Adipose tissue (tissue), 3 donors: Measurements from ENCODE around the gene LIN7B. TPM values are rescaled to one million over a fixed set of nuclear protein-coding genes. Genes with fewer than 3 reads are reported as not detected.
"Not testable (repeated sequence)": the region's sequence is repeated elsewhere in the genome, so short reads cannot be mapped to it uniquely, and the experiment has no call there.

Experiments used
- H3K27ac ChIP-seq: one replicate; pipeline ENCODE4 v1.5.1; 2013; ENCODE audit warnings: low read depth, low read length
- WGBS, 3 donors: extraction: QIAGEN DNeasy Blood & Tissue Kit; methylation state at CpG; one replicate each; pipeline ENCODE4 v1.1.7; 2013; 5-methylcytosine and 5-hydroxymethylcytosine counted together
- polyA plus RNA-seq, 3 donors: library from polyadenylated mRNA; stranded (reverse); fragments of 200-250 nt; gene quantifications; one replicate each; pipeline ENCODE4 v1.2.3, GENCODE V29; 2013
- donor health status: healthy with polysubstance abuse.
- donor health status: Bipolar disorder and iron deficiency.
- donor health status: healthy.

The LIN7B gene
- polyA plus RNA-seq, result 10 to 100 TPM in 1 of 3 donors, 1 to 10 TPM in 2; 4.3 to 12.9 (median 6.6) TPM

- 1% methylated on average over 28 to 66 of the region's 66 CpGs for WGBS, 3 donors
- no peak within 1 kb of the TSS for H3K27ac ChIP-seq
These were observed at the start of gene LIN7B for GRCh38 chr19:49113762-49114629. Gene LIN7B (plus strand): TSS chr19:49114370. CDS start chr19:49114405, 35 bp downstream.

- 3 to 7% (median 4%) methylated on average over 31 to 52 of the region's 53 CpGs for WGBS, 3 donors
- H3K27ac ChIP-seq, result no peak within 1 kb of the TSS
These were observed 49.2 kb upstream of the LIN7B start, which contains the start of gene NTF4 for GRCh38 chr19:49064768-49065611. Gene NTF4 (minus strand): TSS chr19:49064818. CDS start chr19:49061997, 2,821 bp downstream.

- H3K27ac ChIP-seq, result no peak overlapping the region
- whole genome bisulfite sequencing, 3 donors, result 52 to 61% (median 60%) methylated on average over 13 of the region's 13 CpGs
These were observed 48.2 kb upstream of the LIN7B start for GRCh38 chr19:49065905-49066512.

- 30 to 62% (median 62%) methylated on average over 3 of the region's 3 CpGs for WGBS, 3 donors
- no peak overlapping the region for H3K27ac ChIP-seq
These were observed 46.6 kb upstream of the LIN7B start for GRCh38 chr19:49067554-49067953.

GRCh38 chr19:49069026-49069425, 45.1 kb upstream of the LIN7B start:
- WGBS, 3 donors, result 91 to 95% (median 92%) methylated on average over 9 of the region's 9 CpGs
- no peak overlapping the region for H3K27ac ChIP-seq

GRCh38 chr19:49070416-49070815, 43.8 kb upstream of the LIN7B start:
- no peak overlapping the region for H3K27ac ChIP-seq
- WGBS, 3 donors, result 92 to 99% (median 95%) methylated on average over 21 of the region's 21 CpGs

- no peak overlapping the region for H3K27ac ChIP-seq
- 3 to 8% (median 5%) methylated on average over 67 to 93 of the region's 93 CpGs for WGBS, 3 donors
These were observed 42.2 kb upstream of the LIN7B start for GRCh38 chr19:49071860-49072547.

- H3K27ac ChIP-seq, result no peak overlapping the region
- 60 to 65% (median 61%) methylated on average over 23 of the region's 23 CpGs for WGBS, 3 donors
These were observed 40.4 kb upstream of the LIN7B start for GRCh38 chr19:49073514-49074378.

GRCh38 chr19:49074869-49075268, 39.3 kb upstream of the LIN7B start:
- WGBS, 3 donors, result 14 to 18% (median 16%) methylated on average over 7 to 8 of the region's 9 CpGs
- H3K27ac ChIP-seq, result not testable (repeated sequence)

- 76 to 94% (median 85%) methylated on average over 4 of the region's 4 CpGs for WGBS, 3 donors
- H3K27ac ChIP-seq, result no peak overlapping the region
These were observed 33.8 kb upstream of the LIN7B start for GRCh38 chr19:49080392-49080791.

GRCh38 chr19:49081273-49081672, 32.9 kb upstream of the LIN7B start:
- H3K27ac ChIP-seq, result no peak overlapping the region
- WGBS, 3 donors, result 85 to 92% (median 86%) methylated on average over 1 of the region's 1 CpG

- H3K27ac ChIP-seq, result peak overlapping the region; percentile 40
- WGBS, 3 donors, result 45 to 73% (median 65%) methylated on average over 26 of the region's 26 CpGs
These were observed 29.8 kb upstream of the LIN7B start for GRCh38 chr19:49084206-49085019.

- 0 to 1% (median 0%) methylated on average over 83 to 89 of the region's 89 CpGs for WGBS, 3 donors
- peak within 1 kb of the TSS; percentile 40 for H3K27ac ChIP-seq
These were observed 28.9 kb upstream of the LIN7B start, which contains the start of gene SNRNP70 for GRCh38 chr19:49085020-49085867. Gene SNRNP70 (plus strand): TSS chr19:49085451. CDS start chr19:49086415, 964 bp downstream.

- WGBS, 3 donors, result 0 to 2% (median 1%) methylated on average over 14 of the region's 14 CpGs
- no peak overlapping the region for H3K27ac ChIP-seq
These were observed 28.3 kb upstream of the LIN7B start for GRCh38 chr19:49085868-49086232.

GRCh38 chr19:49086296-49086695, 27.9 kb upstream of the LIN7B start:
- 34 to 55% (median 41%) methylated on average over 11 of the region's 11 CpGs for WGBS, 3 donors
- H3K27ac ChIP-seq, result no peak overlapping the region
